Urothelium cell line (cell line): ENCODE measurements around the gene EFNA5.
A peak's percentile ranks its signal among the peaks of the same experiment; 100 is the strongest.

Source experiments
- DNase-seq: peaks from one replicate; pipeline ENCODE4 v3.0.0; 2011; ENCODE audit warnings: low spot score, mixed read lengths
- FAIRE-seq: peaks from 2 replicates; lab custom pipeline; 2011; peaks lifted over from hg19 to GRCh38; lab: Jason Lieb, UNC

Gene EFNA5

DNA sequence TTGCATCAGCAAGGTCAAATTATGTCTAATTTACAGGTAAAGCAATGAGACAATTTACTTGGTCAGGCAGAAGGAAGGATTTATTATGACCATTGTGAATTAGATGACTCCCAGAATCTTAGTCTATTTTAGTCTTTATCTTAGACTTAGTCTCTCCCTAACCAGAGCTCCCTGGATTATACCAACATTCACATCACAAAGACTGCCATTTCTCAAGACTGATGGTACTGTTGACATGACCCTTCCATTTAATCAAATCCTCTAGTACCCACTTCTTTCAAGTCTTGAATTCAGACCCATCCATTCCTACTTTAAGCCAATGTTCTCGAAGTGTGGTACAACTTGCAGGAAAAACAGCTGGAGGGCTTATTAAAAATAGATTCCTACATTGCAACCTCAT is 257.0 kb downstream of the EFNA5 start:
- DNase-seq (no peak), FAIRE-seq (no peak)

GRCh38 chr5:107408564-107408963 is 262.2 kb downstream of the EFNA5 start:
- FAIRE-seq (no peak), DNase-seq (no peak)

DNA sequence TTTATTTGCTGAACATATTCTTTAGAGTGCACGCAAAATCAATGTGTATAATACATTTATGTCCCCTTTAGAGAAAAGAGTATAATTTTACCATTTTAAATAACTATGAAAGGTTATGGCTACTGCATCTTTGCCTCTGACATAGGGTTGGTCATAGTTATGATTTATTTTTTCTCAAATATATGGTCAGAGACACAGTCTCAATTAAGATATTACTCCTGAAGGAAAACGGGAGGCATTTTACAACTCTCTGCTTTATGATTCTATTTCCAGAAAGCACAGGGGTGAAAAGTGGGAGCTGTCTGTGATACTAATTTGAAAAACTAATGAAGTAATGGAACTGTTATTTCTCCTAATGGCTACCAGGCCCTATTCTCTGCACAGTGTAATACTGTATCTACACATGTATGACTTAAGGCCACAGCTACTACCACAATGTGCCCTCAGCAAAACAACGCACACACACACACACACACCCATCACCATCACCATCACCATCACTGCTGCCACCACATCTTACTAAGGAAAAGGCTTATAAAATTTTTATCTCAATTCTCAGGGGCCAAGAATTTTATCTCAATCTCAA is 262.9 kb downstream of the EFNA5 start:
- DNase-seq (no peak), FAIRE-seq (no peak)

- no peak for FAIRE-seq
- DNase-seq = no peak
These were observed 266.0 kb downstream of the EFNA5 start for GRCh38 chr5:107404595-107405374.

DNA sequence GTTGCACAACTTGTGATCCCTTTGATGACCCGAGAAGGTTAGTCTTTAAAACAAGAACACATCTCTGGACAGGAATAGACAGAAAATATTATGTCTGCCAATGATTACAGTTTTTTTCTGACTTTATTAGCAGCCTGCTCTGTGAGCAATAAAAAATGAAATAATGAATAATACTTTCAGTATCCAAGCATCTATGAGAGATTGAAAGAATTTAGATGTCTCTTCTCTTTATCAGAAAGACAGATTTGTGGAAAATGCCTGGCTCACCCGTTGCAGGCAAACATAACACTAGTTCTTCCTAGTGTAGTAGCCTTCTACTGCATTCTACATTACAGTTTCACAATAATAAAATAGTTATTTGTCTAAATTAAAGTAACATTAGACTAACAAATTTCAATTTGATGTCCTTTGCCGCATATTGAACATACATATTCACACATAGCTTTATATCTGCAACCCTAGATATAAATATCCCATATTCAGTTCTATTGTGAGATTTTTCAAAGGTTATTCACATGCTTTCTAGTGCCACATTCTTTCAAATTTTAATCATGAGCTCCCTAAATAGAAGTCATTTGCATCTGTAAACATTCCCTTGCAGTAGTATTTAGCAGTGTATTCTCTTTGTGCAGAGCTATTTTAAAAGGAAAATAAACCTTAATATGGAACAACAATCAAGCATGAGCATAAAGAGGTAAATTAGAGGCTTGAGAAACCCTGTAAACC is 267.3 kb downstream of the EFNA5 start:
- FAIRE-seq = no peak
- no peak for DNase-seq

DNA sequence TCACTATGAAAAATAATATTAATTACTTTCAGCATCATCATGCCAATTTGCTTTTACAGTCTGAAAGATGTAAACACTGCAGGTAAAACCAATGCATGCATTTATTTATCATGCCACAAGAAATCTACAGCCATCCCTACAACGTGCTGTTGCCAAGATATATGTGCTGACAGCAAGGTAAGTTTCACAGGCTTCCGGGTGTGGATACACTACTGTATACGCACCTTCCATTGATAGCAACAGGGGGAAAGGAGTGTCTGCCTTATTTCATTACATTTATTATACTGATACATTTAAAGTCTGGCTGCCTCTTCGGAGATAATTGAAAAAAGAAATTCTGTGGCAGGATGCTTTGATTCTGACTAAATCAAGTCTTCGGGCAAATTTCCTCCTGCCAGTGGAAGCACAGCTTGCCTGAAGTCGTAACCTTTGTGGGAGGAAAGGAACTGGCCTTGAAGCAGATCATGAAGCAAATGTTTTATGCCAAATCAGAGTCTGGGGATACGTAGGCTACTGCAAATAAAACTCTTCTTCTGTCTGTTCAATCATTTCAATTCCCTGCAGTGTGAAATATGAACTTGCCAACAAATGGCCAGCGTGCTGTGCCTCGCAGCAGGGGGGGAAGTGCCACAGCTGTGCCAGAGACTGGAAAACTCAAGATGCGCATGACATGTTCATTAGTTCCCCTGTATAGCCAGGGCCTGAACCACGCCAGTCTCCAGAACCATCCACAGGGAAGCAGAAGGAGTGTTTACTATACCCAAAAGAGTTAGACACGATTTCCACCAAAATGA is 268.1 kb downstream of the EFNA5 start:
- FAIRE-seq (peak; percentile 42), DNase-seq (no peak)

- FAIRE-seq (no peak), DNase-seq (no peak)
These were observed 269.1 kb downstream of the EFNA5 start for GRCh38 chr5:107401470-107402122.

- FAIRE-seq = no peak
- DNase-seq = no peak
These were observed 270.4 kb downstream of the EFNA5 start for GRCh38 chr5:107400328-107400727.

DNA sequence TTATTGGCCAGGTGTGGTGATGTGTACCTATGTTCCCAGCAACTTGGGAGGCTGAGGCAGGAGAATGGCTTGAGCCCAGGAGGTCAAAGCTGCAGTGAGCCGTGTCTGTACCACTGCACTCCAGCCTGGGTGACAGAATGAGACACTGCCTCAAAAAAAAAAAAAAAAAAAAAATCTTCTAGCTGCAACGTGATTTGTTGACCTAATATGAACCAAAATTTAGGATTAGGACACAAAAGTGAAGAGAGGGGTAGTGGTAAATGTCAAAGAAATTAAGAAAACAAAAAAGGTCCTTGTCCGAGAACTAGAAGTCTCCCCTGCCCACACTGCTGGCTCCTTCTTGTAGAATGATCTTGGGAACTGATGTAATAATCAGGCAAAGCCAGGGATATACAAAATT is 272.0 kb downstream of the EFNA5 start:
- FAIRE-seq (no peak), DNase-seq (no peak)

GRCh38 chr5:107396351-107396690 is 274.4 kb downstream of the EFNA5 start:
- FAIRE-seq (no peak), DNase-seq (no peak)

- DNase-seq = no peak
- no peak for FAIRE-seq
These were observed 274.9 kb downstream of the EFNA5 start for GRCh38 chr5:107395632-107396350.

- no peak for FAIRE-seq
These were observed 276.9 kb downstream of the EFNA5 start for GRCh38 chr5:107393851-107394250.

DNA sequence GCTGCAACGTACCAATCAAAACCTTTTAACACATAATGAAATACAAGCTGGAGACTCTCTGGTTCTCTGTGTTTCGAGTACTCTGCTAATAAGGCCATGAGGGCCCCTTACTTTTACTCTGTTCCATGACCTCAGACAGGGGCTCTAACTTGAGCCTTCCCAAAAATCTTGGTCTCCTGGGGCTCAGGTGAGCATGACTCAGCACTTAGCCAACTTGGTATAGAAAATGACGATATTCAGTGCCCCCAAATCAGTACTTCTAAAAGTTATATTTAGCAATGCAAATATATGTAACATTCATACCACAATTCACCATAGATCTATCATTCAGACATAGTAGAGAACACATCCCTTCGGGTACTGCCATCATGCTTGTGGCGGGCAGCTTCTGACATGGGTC is 278.9 kb downstream of the EFNA5 start:
- FAIRE-seq = no peak
- DNase-seq = no peak

More at GRCh38 chr5:107393851-107394250, 276.9 kb downstream of the EFNA5 start:
- DNase-seq = no peak

GRCh38 chr5:107389775-107390148 is 281.0 kb downstream of the EFNA5 start:
- FAIRE-seq (no peak), DNase-seq (no peak)

DNA sequence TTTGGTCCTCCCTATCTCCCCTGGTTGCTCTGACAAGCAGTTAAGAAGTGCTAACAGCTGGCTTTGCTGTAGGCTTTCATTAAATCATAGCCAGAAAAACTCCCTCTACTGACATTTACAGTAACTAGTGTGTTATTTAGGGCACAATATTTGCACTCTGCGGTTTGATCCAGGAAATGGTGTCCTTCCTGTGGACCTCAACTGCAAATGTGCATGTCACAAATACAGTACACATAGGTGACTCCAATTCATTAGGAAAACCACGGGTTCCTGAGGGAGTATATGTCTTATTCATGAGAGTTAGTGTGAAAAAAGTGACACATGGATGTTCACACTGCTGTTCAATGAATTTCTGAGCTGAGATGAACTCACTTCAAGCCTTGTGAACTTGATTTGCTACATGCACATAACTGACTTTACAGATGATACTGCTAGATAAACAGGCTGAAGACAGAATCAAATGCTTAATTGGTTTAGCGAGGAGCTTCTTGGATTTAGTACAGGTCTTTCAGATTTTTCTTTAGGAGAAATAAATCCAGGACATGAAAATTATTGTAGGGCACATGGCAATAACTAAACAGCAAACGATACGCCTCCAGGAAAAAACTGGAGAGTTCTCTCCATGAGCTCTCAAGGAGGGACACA is 281.5 kb downstream of the EFNA5 start:
- DNase-seq (peak; percentile 42), FAIRE-seq (peak; percentile 86)

DNA sequence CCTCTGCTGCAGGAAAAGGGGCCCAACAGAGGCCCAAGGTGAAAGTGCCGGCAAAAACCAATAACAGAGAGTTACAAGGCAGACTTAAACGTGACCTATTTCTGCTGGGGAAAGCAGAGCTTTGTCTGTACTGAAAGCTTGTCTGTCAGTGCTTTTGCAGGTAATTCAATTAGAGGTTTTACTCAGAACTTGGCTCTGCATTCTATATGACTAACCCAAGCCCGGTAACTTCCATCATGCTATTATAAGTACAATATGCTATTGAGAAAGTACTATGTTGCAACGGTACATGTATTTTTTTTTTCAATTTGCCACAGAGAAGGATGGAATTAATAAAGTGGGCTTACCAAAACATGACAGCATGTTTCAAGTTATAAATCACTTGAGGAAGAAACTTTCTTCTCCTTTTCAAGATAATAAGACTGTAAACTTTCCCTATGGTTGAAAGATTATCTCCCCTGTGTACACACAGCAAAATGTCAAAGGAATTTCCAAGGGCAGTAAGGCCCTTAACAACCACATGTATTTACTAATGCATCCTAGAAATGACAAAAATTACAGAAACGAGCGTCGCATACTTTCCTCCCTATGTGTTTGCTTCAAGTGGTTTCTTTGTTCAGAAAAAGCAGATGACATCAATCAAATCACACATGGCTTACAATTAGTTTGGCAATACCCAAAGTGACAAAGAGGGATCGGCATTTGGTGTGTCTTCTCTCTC is 282.4 kb downstream of the EFNA5 start:
- FAIRE-seq = no peak
- DNase-seq = peak; percentile 16

GRCh38 chr5:107387526-107388140 is 283.1 kb downstream of the EFNA5 start:
- no peak for FAIRE-seq
- DNase-seq = no peak

- DNase-seq = no peak
- FAIRE-seq = no peak
These were observed 285.0 kb downstream of the EFNA5 start for GRCh38 chr5:107385708-107386107.

DNA sequence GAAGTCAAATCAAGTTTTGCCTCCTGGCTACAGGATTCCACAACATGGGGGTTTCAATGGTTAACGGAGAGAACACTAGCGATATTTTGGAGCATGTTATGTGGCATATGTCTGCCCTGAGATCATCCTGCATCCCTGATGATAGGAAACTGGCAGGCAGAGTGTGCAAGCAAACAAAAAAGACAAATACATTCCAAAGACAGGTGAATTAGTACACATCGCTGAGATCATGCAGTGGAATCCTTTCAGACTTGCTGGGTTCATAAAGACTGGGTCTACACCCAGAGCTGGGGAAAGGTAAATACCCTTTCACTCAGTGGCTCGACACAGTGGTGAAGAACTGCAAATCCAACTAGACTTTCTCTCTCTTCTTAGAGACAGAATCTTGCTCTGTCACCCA is 286.5 kb downstream of the EFNA5 start:
- no peak for DNase-seq
- FAIRE-seq = no peak
